ENCODE results near the gene GRIN1.

GRIN1 gene

GRCh38 chr9:137178201-137178938 is 39.4 kb downstream of the GRIN1 start:
- no peak for DNase-seq (ENCODE audit: low read depth)

- no peak for DNase-seq (ENCODE audit: low read depth)
Observed at GRCh38 chr9:137178939-137179630, 40.1 kb downstream of the GRIN1 start.

DNA sequence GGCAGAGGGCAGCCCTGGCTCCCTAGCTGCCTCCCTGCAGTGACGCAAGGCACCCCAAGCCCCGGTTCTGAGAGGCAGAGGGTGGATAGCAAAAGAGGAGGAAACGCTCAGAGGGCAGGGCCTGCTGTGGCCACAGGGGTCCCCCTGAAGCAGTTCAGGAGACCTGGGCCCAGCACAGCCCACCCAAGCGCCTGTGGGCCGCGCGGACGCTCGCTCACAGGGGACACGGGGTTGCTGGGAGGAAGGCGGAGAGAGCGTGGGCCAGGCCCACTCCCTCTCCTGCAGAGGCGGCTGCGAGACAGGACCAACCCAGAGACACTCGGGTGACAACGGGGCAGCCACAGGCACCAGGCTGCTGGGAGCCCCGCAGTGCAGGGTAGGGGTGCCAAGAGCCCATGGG is 40.8 kb downstream of the GRIN1 start:
- no peak for DNase-seq (ENCODE audit: low read depth)

GRCh38 chr9:137180491-137180890 is 41.5 kb downstream of the GRIN1 start:
- DNase-seq (ENCODE audit: low read depth): no peak

DNA sequence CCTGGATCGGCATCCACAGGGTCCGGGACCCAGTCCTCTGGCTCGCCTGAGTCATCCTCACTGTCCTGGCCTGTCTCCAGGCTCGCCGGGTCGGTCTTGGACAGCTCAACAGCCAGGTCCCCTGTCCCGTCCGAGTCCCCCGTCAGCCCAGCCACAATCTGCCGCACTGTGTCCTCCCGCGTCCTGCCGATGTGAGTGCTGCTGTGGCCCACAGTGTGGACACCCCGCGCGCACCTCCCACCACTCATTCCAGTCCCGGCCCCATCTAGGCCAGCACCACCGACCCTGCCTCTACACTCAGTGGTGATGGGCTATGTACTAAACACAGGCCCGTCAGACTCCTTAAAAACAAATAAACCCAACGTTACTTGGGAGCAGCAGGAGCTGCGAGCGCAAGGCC is 42.7 kb downstream of the GRIN1 start:
- no peak for DNase-seq (ENCODE audit: low read depth)

DNA sequence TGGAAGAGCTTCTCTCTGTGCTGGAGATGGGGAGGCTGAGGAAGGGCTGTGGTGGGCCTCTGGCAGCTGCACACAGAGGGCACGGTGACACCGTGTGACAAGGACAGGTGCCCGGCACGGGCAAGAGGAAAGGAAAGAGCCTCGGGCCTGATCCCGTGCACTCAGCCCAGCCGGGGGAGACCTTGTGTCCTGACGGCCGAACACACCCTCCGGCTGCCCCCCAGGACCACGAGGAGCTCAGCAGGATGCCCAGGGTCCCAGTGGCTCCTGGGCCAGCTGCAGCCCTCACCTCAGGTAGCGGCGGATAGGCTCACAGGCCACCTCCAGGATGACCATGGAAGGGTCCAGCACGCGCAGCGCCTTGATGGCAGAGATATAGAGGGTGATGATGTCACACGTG is 43.9 kb downstream of the GRIN1 start:
- no peak for DNase-seq (ENCODE audit: low read depth)

DNA sequence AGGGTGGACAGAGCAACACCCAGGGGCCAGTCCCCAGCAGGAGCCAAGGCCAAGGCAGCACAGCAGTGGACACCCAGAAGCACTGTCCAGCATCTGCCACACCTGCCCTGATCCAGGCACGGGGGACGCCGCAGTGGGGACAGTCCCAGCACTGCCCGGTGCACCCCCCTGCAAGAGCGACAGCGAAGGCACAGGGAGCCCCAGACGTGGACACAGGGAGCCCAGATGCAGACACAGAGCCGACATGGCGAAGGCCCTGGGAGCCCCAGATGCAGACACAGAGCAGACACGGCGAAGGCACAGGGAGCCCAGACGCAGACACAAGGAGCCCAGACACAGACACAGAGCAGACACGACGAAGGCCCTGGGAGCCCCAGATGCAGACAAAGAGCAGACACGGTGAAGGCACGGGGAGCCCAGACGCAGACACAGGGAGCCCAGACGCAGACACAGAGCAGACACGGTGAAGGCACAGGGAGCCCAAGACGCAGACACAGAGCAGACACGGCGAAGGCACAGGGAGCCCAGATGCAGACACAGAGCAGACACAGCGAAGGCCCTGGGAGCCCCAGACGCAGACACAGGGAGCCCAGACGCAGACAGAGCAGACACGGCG is 45.1 kb downstream of the GRIN1 start:
- no peak for DNase-seq (ENCODE audit: low read depth)

DNA sequence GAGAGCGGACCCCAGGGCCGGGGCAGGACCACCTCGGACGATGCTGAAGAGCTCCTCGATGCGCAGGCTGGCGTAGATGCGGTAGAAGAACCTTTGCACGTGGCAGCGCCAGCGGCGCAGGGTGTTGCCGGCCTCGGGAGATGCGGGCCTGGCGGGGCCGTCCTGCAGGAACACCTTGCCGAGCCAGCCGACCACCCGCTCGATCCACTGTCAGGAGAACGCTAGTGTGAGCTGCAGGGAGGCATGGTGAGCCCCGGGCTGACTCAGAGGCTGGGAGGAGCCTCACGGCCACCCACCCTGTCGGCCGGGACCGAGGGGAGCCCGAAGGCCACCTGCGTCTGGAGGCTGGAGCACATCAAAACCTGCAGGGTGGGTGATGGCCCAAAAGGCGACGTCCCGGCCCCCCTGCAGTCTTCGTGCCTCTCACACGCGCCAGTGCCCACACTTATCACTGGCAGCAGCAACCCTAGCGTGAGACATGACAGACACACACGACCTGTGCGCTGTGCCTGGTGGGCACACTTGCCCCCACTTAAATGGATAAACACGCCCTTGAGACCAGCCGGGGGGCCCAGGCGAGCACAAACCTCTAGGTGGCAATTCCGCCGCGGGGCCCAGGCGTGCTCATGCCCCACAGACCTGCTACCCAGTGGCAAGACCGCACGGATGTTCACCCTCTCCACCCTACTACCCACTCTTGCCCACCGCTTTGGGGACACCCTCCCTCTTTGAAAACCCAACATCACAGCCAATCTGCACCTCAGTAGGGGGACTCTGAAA is 46.1 kb downstream of the GRIN1 start:
- no peak for DNase-seq (ENCODE audit: low read depth)

DNA sequence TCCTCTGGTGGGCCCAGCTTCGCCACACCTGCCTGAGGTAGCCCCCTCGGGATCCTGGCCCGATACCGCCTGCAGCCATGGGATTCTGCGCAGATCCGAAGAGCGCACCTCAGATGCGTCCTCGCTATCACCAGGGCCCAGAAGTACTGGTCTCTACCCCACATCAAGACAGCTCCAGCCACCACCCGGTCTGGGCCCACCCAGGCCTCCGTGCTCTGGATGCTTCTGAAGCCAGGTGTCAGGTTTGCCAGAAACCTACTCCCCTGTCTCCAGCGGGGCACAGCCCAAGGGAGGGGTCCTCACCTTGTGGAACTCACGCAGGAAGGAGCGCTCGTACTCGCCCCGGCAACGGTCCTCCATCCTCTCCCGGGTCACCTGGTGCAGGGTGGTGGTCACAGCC is 47.0 kb downstream of the GRIN1 start:
- no peak for DNase-seq (ENCODE audit: low read depth)

DNA sequence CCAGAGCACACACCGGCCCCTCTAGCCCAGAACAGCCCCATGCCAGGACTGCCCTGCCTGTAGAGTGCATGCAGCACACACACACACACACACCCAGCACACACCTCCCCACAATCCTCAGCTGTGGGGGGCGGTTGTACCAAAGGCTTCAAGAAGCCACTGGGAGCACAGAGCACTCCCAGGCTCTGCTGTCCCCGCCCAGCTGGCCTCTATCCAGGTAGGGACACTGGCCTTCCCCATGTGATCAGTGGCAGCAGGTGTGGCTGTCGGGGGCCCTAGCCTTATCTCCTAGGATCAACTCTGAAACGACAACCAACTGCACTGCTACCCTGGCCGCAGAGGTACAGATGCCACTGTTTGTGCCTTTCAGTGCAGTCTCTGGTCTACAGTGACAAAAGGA is 47.4 kb downstream of the GRIN1 start:
- no peak for DNase-seq (ENCODE audit: low read depth)

DNA sequence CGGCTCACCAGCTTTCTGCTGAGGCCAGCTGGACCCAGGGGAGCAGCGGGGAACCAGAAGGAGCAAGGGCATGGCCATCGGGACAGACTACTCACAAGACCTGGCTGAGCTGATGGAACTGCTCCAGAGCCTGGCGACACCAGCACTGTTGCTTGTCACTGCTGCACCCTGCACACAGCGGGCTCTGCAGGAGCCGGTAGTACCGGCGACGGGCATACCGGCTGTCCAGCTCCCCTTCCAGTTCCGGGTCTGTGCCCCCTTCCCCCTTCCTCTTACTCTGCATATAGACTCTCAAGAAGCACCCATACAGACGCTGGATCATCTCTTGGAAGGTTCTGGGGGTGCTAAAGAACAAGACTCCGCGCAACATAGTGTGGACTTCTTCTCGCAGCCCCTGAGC is 48.4 kb downstream of the GRIN1 start:
- DNase-seq (ENCODE audit: low read depth): no peak

DNA sequence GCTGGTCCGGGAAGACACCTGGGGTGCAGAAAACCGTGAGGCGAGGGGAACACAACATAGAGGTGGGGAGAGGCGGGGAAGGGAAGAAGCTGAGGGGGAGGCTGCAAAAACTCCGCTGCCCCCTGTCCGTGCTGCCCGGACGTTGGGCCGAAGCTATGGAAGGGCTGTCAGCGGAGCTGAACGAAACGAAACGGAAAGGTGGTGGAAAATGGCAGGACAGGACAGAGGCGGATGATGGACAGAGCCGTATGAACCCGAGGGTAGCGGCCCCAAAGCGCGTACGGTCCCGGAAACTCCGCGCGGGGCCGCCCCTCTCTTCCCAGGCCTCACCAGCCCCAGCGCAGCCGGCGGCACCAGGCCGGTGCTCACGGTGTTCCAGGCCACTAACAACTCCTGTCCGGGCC is 49.1 kb downstream of the GRIN1 start:
- no peak for DNase-seq (ENCODE audit: low read depth)

DNA sequence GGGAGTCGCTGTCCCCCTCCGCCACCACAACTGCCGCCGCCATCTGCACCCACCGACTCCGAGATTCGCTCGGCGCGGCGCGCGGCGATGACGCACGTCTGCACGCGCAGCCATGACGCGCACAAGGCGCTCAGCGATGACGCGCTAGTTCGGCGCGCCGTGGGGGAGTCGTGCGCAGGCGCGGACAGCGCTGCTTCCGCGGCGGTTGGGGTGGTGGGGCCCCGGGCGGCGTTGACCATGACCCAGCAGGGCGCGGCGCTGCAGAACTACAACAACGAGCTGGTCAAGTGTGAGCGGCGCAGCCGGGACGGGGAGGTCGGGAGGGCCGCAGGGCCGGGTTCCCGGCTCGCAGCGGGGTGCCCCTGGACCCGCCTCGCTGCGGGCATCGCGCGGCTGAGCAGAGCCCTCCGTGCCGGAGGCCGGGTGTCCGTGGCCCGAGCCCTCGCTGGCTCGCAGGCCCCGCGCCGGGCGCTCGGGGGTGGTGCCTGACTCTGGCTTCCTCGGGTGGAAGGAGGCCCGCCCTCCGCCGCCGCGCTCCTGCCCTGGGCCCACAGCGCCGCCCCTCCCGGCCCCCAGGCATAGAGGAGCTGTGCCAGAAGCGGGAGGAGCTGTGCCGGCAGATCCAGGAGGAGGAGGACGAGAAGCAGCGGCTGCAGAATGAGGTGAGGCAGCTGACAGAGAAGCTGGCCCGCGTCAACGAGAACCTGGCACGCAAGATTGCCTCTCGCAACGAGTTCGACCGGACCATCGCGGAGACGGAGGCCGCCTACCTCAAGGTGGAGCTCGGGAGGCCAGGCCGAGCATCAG is 49.7 kb downstream of the GRIN1 start, which contains the start of the genes ANAPC2 and SSNA1:
TSS of gene ANAPC2 (minus strand) at position 71 of the 807 bp plus-strand sequence. CDS start at position 43, 28 bp downstream.
TSS of gene SSNA1 (plus strand) at position 187 of the 807 bp plus-strand sequence. CDS start at position 238, 51 bp downstream.
- DNase-seq (ENCODE audit: low read depth): peak; percentile 92

DNA sequence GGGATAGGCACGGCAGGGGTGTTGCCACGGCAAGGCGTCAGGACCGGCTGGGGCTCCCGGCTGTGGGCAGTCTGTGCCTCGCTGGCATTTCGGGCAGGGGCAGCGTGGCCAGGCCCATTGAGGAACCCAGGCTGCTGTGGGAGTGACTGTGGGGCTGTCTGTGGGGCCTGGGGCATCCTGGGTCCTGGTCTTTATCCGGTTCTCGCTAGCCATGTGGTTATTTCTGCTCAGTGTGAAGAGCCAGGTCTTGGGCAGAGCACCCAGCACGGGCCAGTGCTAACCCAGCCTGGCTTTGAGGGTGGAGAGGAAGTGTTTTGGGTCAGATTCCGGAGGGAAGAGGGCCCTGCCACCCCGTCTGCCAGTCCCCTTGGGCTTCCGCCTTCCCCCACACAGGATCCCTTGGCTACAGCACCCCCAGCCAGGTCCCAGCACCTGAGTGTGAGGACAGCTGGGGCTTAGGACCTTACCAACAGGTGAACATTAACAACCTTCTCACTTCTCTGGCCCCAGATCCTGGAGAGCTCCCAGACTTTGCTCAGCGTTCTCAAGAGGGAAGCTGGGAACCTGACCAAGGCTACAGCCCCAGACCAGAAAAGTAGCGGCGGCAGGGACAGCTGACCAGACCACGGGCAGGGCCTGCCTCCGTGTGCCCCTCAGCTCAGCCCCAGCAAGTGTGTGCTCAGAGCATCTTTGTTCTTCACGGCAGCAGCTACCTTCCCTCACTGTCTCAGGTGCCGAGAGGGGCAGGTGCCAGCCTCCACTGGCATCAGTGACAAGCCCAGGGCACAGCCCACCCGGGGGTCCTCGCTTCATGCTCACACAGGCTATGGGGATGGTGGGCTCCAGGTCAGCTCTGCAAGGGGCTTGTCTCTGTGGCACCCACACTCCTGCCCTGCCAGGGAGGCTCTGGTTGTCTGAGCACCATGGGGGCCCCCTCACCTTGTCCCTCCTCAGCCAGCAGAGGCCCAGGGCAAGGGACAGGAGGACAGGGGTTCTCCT is 50.6 kb downstream of the GRIN1 start:
- no peak for DNase-seq (ENCODE audit: low read depth)

DNA sequence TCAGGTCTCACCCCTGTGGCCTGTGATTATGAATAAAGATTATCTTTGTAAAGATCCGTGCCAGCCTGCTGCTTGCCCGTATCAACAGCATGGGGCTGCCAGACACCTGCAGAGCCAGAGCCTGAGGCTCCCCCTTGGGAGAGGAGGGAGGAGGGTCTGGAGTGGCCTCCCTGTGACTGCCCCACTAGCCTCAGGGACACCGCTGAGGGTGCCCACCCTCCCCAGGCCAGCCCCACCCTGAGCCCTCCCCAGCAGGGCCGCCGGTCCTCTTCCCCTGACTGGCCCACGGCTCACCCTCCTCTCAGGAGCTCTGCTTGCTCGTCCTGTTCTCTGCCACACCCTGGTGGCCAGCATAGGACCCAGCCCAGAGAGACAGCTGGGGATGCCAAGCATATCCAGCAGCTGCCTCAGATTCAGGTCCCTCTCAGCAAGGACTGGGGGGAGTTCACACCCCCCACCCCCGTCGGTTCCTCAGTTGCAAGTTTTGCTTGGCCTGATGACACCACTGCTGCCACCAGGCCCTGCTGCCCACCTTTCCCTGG is 51.4 kb downstream of the GRIN1 start:
- no peak for DNase-seq (ENCODE audit: low read depth)

GRCh38 chr9:137191245-137191644 is 52.3 kb downstream of the GRIN1 start:
- no peak for DNase-seq (ENCODE audit: low read depth)

DNA sequence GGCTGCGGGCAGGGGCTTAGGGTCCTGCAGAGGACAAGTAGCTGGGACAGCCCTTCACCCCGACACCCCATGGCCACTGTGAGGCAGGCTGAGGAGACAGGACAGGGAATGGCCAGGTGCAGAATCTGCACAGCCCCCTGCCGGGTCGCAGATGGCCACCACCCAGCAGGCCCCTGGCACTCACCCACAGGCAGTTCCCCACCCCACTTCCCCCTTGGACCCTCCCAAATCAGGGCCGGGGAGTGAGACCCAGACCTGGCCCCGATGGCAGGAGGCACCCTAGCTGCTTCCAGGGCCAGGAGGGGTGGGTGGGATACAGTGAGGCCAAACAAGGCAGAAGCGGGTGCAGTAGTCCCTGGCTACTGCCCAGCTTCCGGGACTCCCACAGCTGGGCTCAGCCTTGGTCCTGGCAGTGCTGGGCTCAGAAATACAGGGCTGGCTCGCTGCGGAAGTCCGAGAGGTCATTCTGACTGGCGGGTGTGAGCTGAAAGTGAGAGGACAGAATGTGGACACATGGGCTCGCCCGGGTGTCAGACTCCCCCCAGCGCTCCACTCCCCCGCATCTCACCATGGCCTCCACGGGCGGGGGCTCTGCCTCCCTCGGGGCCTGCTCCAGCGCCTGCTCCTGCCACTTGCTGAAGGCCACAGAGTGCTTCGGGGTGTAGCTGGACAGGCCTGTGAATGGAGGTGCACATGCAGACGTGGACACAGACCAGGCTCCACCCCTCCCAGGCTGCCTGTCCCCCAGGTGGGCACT is 52.9 kb downstream of the GRIN1 start:
- no peak for DNase-seq (ENCODE audit: low read depth)

DNA sequence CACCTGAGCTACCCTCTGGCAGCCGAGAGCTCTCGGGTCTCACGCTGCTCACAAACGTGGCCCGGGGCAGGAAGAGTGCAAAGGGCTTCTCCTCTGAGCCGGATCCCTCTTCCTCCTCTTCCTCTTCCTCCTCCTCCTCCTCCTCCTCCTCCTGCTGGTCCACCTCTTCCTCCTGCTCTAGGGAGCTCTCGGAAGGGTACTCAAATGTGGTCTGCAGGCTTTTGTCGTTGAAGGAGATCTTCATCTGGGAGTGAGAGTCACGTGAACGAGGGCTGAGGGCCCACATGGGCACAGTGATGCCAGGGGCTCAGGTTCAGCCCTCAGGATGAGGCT is 53.5 kb downstream of the GRIN1 start:
- no peak for DNase-seq (ENCODE audit: low read depth)

- DNase-seq (ENCODE audit: low read depth): no peak
Observed at GRCh38 chr9:137192859-137193258, 53.9 kb downstream of the GRIN1 start.

All from activated T-helper 9 cell treated with anti-CD3 and anti-CD28 coated beads, Interleukin-2, amount 50 U/mL, for 16 hours (primary cell).